B cell (primary cell): ENCODE data around the gene MYZAP. TPM values are rescaled to one million over a fixed set of nuclear protein-coding genes. Genes with fewer than 3 reads are reported as not detected.

Experiments used
- ATAC-seq: fragments of 200-7000 bp; cut with Tn5 transposase; one replicate; pipeline ENCODE4 v1.10.0; 2021; ENCODE audit warnings: low read depth, mild to moderate bottlenecking, moderate number of reproducible peaks, moderate library complexity
- CTCF ChIA-PET: fragments of 350-600 bp; sonication (Branson Sonifier 250); formaldehyde crosslinking; loops from one replicate; lab custom pipeline; 2021; ENCODE audit warnings: antibody characterized with exemption, inconsistent platforms; lab: Charles Lee
- POLR2A ChIA-PET: fragments of 350-600 bp; sonication (Branson Sonifier 250); formaldehyde crosslinking; loops from one replicate; lab custom pipeline; 2021; ENCODE audit warnings: antibody characterized with exemption; lab: Charles Lee
- DNase-seq: peaks from one replicate; pipeline ENCODE4 v3.0.0; 2013
- H2AFZ ChIP-seq: 2 replicates; pipeline ENCODE4 v1.6.1; 2012; ENCODE audit warnings: mild to moderate bottlenecking, low read depth, low read length; ENCODE audit not compliant: insufficient read depth, poor library complexity, severe bottlenecking
- H3K27ac ChIP-seq, 2 donors: 1 replicate in 1 of 2; 2 replicates in 1 of 2; pipeline ENCODE4 v1.5.1; 2012 to 2013; ENCODE audit warnings: low read length in 2 of 2, mild to moderate bottlenecking in 2 of 2, moderate library complexity in 1 of 2
- H3K27me3 ChIP-seq, 4 experiments: fragments of 200-600 bp in 1 of 4; sonication (generic) in 1 of 4; replicated peaks in 1 of 4; 1 replicate in 2 of 4; 2 replicates in 2 of 4; pipeline versions ENCODE4 v1.6.1 to v1.7.0; 2013 to 2016; ENCODE audit warnings: low read length in 3 of 4, mild to moderate bottlenecking in 2 of 4, mixed read lengths in 1 of 4, moderate library complexity in 1 of 4; ENCODE audit not compliant: insufficient read depth in 4 of 4, control insufficient read depth in 3 of 4; ENCODE audit errors: control extremely low read depth in 1 of 4
- H3K36me3 ChIP-seq, 2 experiments: replicated peaks in 1 of 2; 1 replicate in 1 of 2; 2 replicates in 1 of 2; pipeline versions ENCODE4 v1.6.1 to v1.7.1; 2013; ENCODE audit warnings: low read length in 1 of 2; ENCODE audit not compliant: insufficient read depth in 2 of 2, control insufficient read depth in 1 of 2; ENCODE audit errors: control extremely low read depth in 1 of 2, extremely low read depth in 1 of 2
- H3K4me1 ChIP-seq, 2 donors: fragments of 200-600 bp in 1 of 2; sonication (generic) in 1 of 2; 1 replicate in 1 of 2; 2 replicates in 1 of 2; pipeline versions ENCODE4 v1.5.1 to v1.6.1; 2013 to 2017; ENCODE audit warnings: low read length in 2 of 2; ENCODE audit not compliant: control insufficient read depth in 2 of 2, insufficient read depth in 2 of 2
- H3K4me2 ChIP-seq: replicated peaks from 2 replicates; pipeline ENCODE3; 2012; ENCODE audit warnings: mild to moderate bottlenecking, low read depth, low read length; ENCODE audit not compliant: poor library complexity, severe bottlenecking
- H3K4me3 ChIP-seq, 5 experiments: fragments of 200-600 bp in 1 of 5; sonication (generic) in 1 of 5; 1 replicate in 3 of 5; 2 replicates in 2 of 5; pipeline versions ENCODE4 v1.5.1 to v1.7.0; 2011 to 2016; ENCODE audit warnings: low read length in 4 of 5, mild to moderate bottlenecking in 4 of 5, low read depth in 2 of 5, control low read depth in 1 of 5, moderate library complexity in 1 of 5; ENCODE audit not compliant: insufficient read depth in 1 of 5; ENCODE audit errors: control extremely low read depth in 1 of 5, extremely low read depth in 1 of 5
- H3K79me2 ChIP-seq: fragments of 200-600 bp; sonication (generic); one replicate; pipeline ENCODE4 v1.6.0; 2016; ENCODE audit warnings: low read length; ENCODE audit not compliant: control insufficient read depth, insufficient read depth
- H3K9ac ChIP-seq: fragments of 200-600 bp; sonication (generic); 2 replicates; pipeline ENCODE4 v1.6.1; 2017; ENCODE audit warnings: mild to moderate bottlenecking, low read length, moderate library complexity
- H3K9me3 ChIP-seq, 3 donors: one replicate each; pipeline versions ENCODE4 v1.6.1 to v1.7.1; 2013; ENCODE audit warnings: low read length in 2 of 3; ENCODE audit not compliant: control insufficient read depth in 2 of 3, insufficient read depth in 1 of 3; ENCODE audit errors: control extremely low read depth in 1 of 3
- H4K20me1 ChIP-seq: 2 replicates; pipeline ENCODE4 v1.6.0; 2012; ENCODE audit warnings: mild to moderate bottlenecking, low read length; ENCODE audit not compliant: insufficient read depth, control insufficient read depth, poor library complexity, severe bottlenecking
- H3K27ac Mint-ChIP-seq: one replicate; pipeline ENCODE4 v1.8.0; 2021; ENCODE audit warnings: mixed read lengths
- H3K27me3 Mint-ChIP-seq: one replicate; pipeline ENCODE4 v1.8.0; 2021; ENCODE audit warnings: mixed read lengths
- H3K4me1 Mint-ChIP-seq: one replicate; pipeline ENCODE4 v1.8.0; 2021; ENCODE audit warnings: mixed read lengths
- H3K4me3 Mint-ChIP-seq: one replicate; pipeline ENCODE4 v1.8.0; 2021; ENCODE audit warnings: mixed read lengths
- H3K9me3 Mint-ChIP-seq: one replicate; pipeline ENCODE4 v1.8.0; 2022; ENCODE audit warnings: mixed read lengths; ENCODE audit not compliant: insufficient read depth
- EZH2 ChIP-seq: IDR thresholded peaks from 2 replicates; pipeline ENCODE4 v1.6.1; 2012; ENCODE audit warnings: borderline replicate concordance, low read depth, mild to moderate bottlenecking, moderate library complexity, low read length; ENCODE audit not compliant: insufficient read depth, poor library complexity, severe bottlenecking
- whole genome bisulfite sequencing: methylation state at CpG from one replicate; pipeline ENCODE4 v1.1.5; 2013; ENCODE audit warnings: missing lambda C conversion rate; ENCODE audit not compliant: insufficient coverage; 5-methylcytosine and 5-hydroxymethylcytosine counted together
- intact Hi-C: fragments of 100-400 bp; cut with micrococcal nuclease; formaldehyde crosslinking; loops from one replicate; pipeline ENCODE4 v1.10.0; 2022
- polyA plus RNA-seq: library from polyadenylated mRNA; depleted of rRNA; stranded (reverse); fragments of >200 nt; gene quantifications from 2 replicates; pipeline ENCODE4 v1.2.3, GENCODE V29; 2012
- total RNA-seq, 2 donors: library from RNA; stranded (reverse); fragments of 120-200 nt in 1 of 2; gene quantifications; 1 replicate in 1 of 2; 2 replicates in 1 of 2; pipeline versions ENCODE4 v1.2.3 to v1.2.4, GENCODE V29; 2013 to 2022
- TF ChIP-seq, protein P1 (sequence below): fragments of 200-600 bp; IDR thresholded peaks from one replicate; pipeline ENCODE4 v1.8.0; 2022; ENCODE audit warnings: antibody characterized with exemption, mild to moderate bottlenecking

Gene MYZAP
- total and polyA plus RNA-seq, 2 donors (not counting 1 experiment from before 2014, with no cell fraction given): 1.0 to 2.8 TPM

DNA sequence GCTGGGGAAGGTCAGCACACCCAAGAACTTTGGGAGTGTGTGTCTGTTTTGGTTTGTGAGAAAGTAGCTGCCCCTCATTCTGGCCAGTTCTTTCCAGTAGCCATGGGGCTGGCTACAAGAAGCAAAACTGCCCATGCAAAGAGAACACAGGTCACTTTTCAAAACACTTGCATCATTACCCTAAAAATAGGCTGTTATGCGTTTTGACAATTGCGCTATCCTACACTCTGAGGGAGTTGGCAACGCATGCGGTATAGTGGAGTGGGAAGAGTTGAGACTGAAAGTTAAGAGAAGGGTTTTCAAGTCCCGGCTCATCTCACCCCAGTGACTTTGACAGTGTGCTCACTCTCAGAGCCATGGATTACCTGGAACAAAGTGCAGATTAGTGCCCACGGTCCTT lies 41.8 kb upstream of the MYZAP start:
- no peak for ATAC-seq
- H3K27ac Mint-ChIP-seq: no peak overlapping the region
- TF ChIP-seq, protein P1, sequence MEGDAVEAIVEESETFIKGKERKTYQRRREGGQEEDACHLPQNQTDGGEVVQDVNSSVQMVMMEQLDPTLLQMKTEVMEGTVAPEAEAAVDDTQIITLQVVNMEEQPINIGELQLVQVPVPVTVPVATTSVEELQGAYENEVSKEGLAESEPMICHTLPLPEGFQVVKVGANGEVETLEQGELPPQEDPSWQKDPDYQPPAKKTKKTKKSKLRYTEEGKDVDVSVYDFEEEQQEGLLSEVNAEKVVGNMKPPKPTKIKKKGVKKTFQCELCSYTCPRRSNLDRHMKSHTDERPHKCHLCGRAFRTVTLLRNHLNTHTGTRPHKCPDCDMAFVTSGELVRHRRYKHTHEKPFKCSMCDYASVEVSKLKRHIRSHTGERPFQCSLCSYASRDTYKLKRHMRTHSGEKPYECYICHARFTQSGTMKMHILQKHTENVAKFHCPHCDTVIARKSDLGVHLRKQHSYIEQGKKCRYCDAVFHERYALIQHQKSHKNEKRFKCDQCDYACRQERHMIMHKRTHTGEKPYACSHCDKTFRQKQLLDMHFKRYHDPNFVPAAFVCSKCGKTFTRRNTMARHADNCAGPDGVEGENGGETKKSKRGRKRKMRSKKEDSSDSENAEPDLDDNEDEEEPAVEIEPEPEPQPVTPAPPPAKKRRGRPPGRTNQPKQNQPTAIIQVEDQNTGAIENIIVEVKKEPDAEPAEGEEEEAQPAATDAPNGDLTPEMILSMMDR: no peak
- no peak for TF ChIP-seq EZH2

DNA sequence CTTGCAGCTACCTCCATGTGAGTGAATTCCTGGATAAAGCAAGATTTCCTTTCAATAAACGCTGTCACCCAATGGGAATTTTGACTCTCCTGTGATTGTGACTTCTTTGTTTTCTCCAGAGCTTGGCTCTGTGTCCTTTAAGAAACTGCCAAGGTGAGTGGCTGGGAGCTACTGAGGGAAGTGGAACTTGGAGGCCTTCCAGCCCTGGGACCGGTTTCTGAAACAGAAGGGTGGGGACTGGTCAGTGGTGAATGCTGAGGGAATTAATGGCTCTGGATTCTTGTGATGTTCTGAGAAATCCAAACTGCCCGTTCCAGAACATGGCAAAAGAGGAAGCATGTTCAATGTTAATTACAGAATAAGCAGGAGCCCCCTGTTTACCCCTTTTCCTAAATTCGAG lies 41.1 kb upstream of the MYZAP start:
- Histone ChIP-seq H3K36me3 (no peaks in the 10 kb centered on the region), H4K20me1 (no peaks in the 10 kb centered on the region), H3K4me3 (no peak overlapping the region), H3K27me3 (peaks cover 0 to 4% (median 0%) of the 10 kb centered on the region in 4 experiments), H3K4me1 (no peaks in the 10 kb centered on the region), H3K9me3 (no peaks in the 10 kb centered on the region), H3K27ac (no peak overlapping the region), H2AFZ (no peak overlapping the region), H3K9ac (no peak overlapping the region), H3K4me2 (no peak overlapping the region), H3K79me2 (no peaks in the 10 kb centered on the region)
- Mint-ChIP-seq H3K9me3 (no peaks in the 10 kb centered on the region), H3K4me3 (no peak overlapping the region), H3K4me1 (no peaks in the 10 kb centered on the region), H3K27me3 (peaks cover 8% of the 10 kb centered on the region), H3K27ac (no peak overlapping the region)
- DNase-seq (no peak), ATAC-seq (no peak)
- WGBS: 79% methylated on average over 4 of the region's 4 CpGs
- CTCF ChIA-PET: interaction anchor here (0.9 to 1.6 kb wide), 3 partner anchors 8 to 10 kb away, joined by 3 to 6 read pairs (median 4); no protein-coding TSS in a partner anchor
- intact Hi-C loops: no loop called here
- POLR2A ChIA-PET: no interaction called here
- TF ChIP-seq, protein P1: no peak
- TF ChIP-seq EZH2: no peak

More for the DNA sequence above, 41.8 kb upstream of the MYZAP start:
- intact Hi-C loops: no loop called here
- Histone ChIP-seq H3K79me2 (no peaks in the 10 kb centered on the region), H4K20me1 (no peaks in the 10 kb centered on the region), H3K9ac (no peak overlapping the region), H3K36me3 (no peaks in the 10 kb centered on the region), H3K27me3 (peaks cover 0 to 4% (median 0%) of the 10 kb centered on the region in 4 experiments), H3K4me2 (no peak overlapping the region), H3K4me3 (no peak overlapping the region), H3K27ac (no peak overlapping the region), H2AFZ (no peak overlapping the region), H3K9me3 (no peaks in the 10 kb centered on the region), H3K4me1 (no peaks in the 10 kb centered on the region)
- ChIA-PET POLR2A (no interaction called here), CTCF (interaction anchor here (0.9 to 1.6 kb wide), 3 partner anchors 8 to 11 kb away, joined by 3 to 6 read pairs (median 4); no protein-coding TSS in a partner anchor)
- DNase-seq: no peak
- Mint-ChIP-seq H3K4me1 (no peaks in the 10 kb centered on the region), H3K4me3 (no peak overlapping the region), H3K27me3 (peaks cover 8% of the 10 kb centered on the region), H3K9me3 (no peaks in the 10 kb centered on the region)
- 95% methylated on average over 3 of the region's 6 CpGs for WGBS
